B cell (primary cell): ENCODE results near the gene TBC1D22A. TPM values are rescaled to one million over a fixed set of nuclear protein-coding genes. Genes with fewer than 3 reads are reported as not detected.

Experiments used
- ATAC-seq: fragments of 200-7000 bp; cut with Tn5 transposase; one replicate; pipeline ENCODE4 v1.10.0; 2021; ENCODE audit warnings: low read depth, mild to moderate bottlenecking, moderate number of reproducible peaks, moderate library complexity
- CTCF ChIA-PET: fragments of 350-600 bp; sonication (Branson Sonifier 250); formaldehyde crosslinking; loops from one replicate; lab custom pipeline; 2021; ENCODE audit warnings: antibody characterized with exemption, inconsistent platforms; lab: Charles Lee
- POLR2A ChIA-PET: fragments of 350-600 bp; sonication (Branson Sonifier 250); formaldehyde crosslinking; loops from one replicate; lab custom pipeline; 2021; ENCODE audit warnings: antibody characterized with exemption; lab: Charles Lee
- DNase-seq: peaks from one replicate; pipeline ENCODE4 v3.0.0; 2013
- H2AFZ ChIP-seq: 2 replicates; pipeline ENCODE4 v1.6.1; 2012; ENCODE audit warnings: mild to moderate bottlenecking, low read depth, low read length; ENCODE audit not compliant: insufficient read depth, poor library complexity, severe bottlenecking
- H3K27ac ChIP-seq, 2 donors: 1 replicate in 1 of 2; 2 replicates in 1 of 2; pipeline ENCODE4 v1.5.1; 2012 to 2013; ENCODE audit warnings: low read length in 2 of 2, mild to moderate bottlenecking in 2 of 2, moderate library complexity in 1 of 2
- H3K27me3 ChIP-seq, 4 experiments: fragments of 200-600 bp in 1 of 4; sonication (generic) in 1 of 4; replicated peaks in 1 of 4; 1 replicate in 2 of 4; 2 replicates in 2 of 4; pipeline versions ENCODE4 v1.6.1 to v1.7.0; 2013 to 2016; ENCODE audit warnings: low read length in 3 of 4, mild to moderate bottlenecking in 2 of 4, mixed read lengths in 1 of 4, moderate library complexity in 1 of 4; ENCODE audit not compliant: insufficient read depth in 4 of 4, control insufficient read depth in 3 of 4; ENCODE audit errors: control extremely low read depth in 1 of 4
- H3K36me3 ChIP-seq, 2 experiments: replicated peaks in 1 of 2; 1 replicate in 1 of 2; 2 replicates in 1 of 2; pipeline versions ENCODE4 v1.6.1 to v1.7.1; 2013; ENCODE audit warnings: low read length in 1 of 2; ENCODE audit not compliant: insufficient read depth in 2 of 2, control insufficient read depth in 1 of 2; ENCODE audit errors: control extremely low read depth in 1 of 2, extremely low read depth in 1 of 2
- H3K4me1 ChIP-seq, 2 donors: fragments of 200-600 bp in 1 of 2; sonication (generic) in 1 of 2; 1 replicate in 1 of 2; 2 replicates in 1 of 2; pipeline versions ENCODE4 v1.5.1 to v1.6.1; 2013 to 2017; ENCODE audit warnings: low read length in 2 of 2; ENCODE audit not compliant: control insufficient read depth in 2 of 2, insufficient read depth in 2 of 2
- H3K4me2 ChIP-seq: replicated peaks from 2 replicates; pipeline ENCODE3; 2012; ENCODE audit warnings: mild to moderate bottlenecking, low read depth, low read length; ENCODE audit not compliant: poor library complexity, severe bottlenecking
- H3K4me3 ChIP-seq, 5 experiments: fragments of 200-600 bp in 1 of 5; sonication (generic) in 1 of 5; 1 replicate in 3 of 5; 2 replicates in 2 of 5; pipeline versions ENCODE4 v1.5.1 to v1.7.0; 2011 to 2016; ENCODE audit warnings: low read length in 4 of 5, mild to moderate bottlenecking in 4 of 5, low read depth in 2 of 5, control low read depth in 1 of 5, moderate library complexity in 1 of 5; ENCODE audit not compliant: insufficient read depth in 1 of 5; ENCODE audit errors: control extremely low read depth in 1 of 5, extremely low read depth in 1 of 5
- H3K79me2 ChIP-seq: fragments of 200-600 bp; sonication (generic); one replicate; pipeline ENCODE4 v1.6.0; 2016; ENCODE audit warnings: low read length; ENCODE audit not compliant: control insufficient read depth, insufficient read depth
- H3K9ac ChIP-seq: fragments of 200-600 bp; sonication (generic); 2 replicates; pipeline ENCODE4 v1.6.1; 2017; ENCODE audit warnings: mild to moderate bottlenecking, low read length, moderate library complexity
- H3K9me3 ChIP-seq, 3 donors: one replicate each; pipeline versions ENCODE4 v1.6.1 to v1.7.1; 2013; ENCODE audit warnings: low read length in 2 of 3; ENCODE audit not compliant: control insufficient read depth in 2 of 3, insufficient read depth in 1 of 3; ENCODE audit errors: control extremely low read depth in 1 of 3
- H4K20me1 ChIP-seq: 2 replicates; pipeline ENCODE4 v1.6.0; 2012; ENCODE audit warnings: mild to moderate bottlenecking, low read length; ENCODE audit not compliant: insufficient read depth, control insufficient read depth, poor library complexity, severe bottlenecking
- H3K27ac Mint-ChIP-seq: one replicate; pipeline ENCODE4 v1.8.0; 2021; ENCODE audit warnings: mixed read lengths
- H3K27me3 Mint-ChIP-seq: one replicate; pipeline ENCODE4 v1.8.0; 2021; ENCODE audit warnings: mixed read lengths
- H3K4me1 Mint-ChIP-seq: one replicate; pipeline ENCODE4 v1.8.0; 2021; ENCODE audit warnings: mixed read lengths
- H3K4me3 Mint-ChIP-seq: one replicate; pipeline ENCODE4 v1.8.0; 2021; ENCODE audit warnings: mixed read lengths
- H3K9me3 Mint-ChIP-seq: one replicate; pipeline ENCODE4 v1.8.0; 2022; ENCODE audit warnings: mixed read lengths; ENCODE audit not compliant: insufficient read depth
- EZH2 ChIP-seq: IDR thresholded peaks from 2 replicates; pipeline ENCODE4 v1.6.1; 2012; ENCODE audit warnings: borderline replicate concordance, low read depth, mild to moderate bottlenecking, moderate library complexity, low read length; ENCODE audit not compliant: insufficient read depth, poor library complexity, severe bottlenecking
- WGBS: methylation state at CpG from one replicate; pipeline ENCODE4 v1.1.5; 2013; ENCODE audit warnings: missing lambda C conversion rate; ENCODE audit not compliant: insufficient coverage; 5-methylcytosine and 5-hydroxymethylcytosine counted together
- intact Hi-C: fragments of 100-400 bp; cut with micrococcal nuclease; formaldehyde crosslinking; loops from one replicate; pipeline ENCODE4 v1.10.0; 2022
- polyA plus RNA-seq: library from polyadenylated mRNA; depleted of rRNA; stranded (reverse); fragments of >200 nt; gene quantifications from 2 replicates; pipeline ENCODE4 v1.2.3, GENCODE V29; 2012
- total RNA-seq, 2 donors: library from RNA; stranded (reverse); fragments of 120-200 nt in 1 of 2; gene quantifications; 1 replicate in 1 of 2; 2 replicates in 1 of 2; pipeline versions ENCODE4 v1.2.3 to v1.2.4, GENCODE V29; 2013 to 2022
- TF ChIP-seq, protein P1 (sequence below): fragments of 200-600 bp; IDR thresholded peaks from one replicate; pipeline ENCODE4 v1.8.0; 2022; ENCODE audit warnings: antibody characterized with exemption, mild to moderate bottlenecking

TBC1D22A gene
- total and polyA plus RNA-seq, 2 donors (not counting 1 experiment from before 2014, with no cell fraction given), result 73.8 to 128 TPM

- H3K27ac ChIP-seq, result no peak overlapping the region
- H4K20me1 ChIP-seq, result peaks cover 100% of the 10 kb centered on the region
- H3K4me3 ChIP-seq, result no peak overlapping the region
- ATAC-seq (no peak), DNase-seq (no peak)
- no peak overlapping the region for H2AFZ ChIP-seq
- Mint-ChIP-seq H3K9me3 (no peaks in the 10 kb centered on the region), H3K4me3 (no peak overlapping the region), H3K27ac (no peak overlapping the region), H3K27me3 (no peaks in the 10 kb centered on the region), H3K4me1 (peaks cover 20% of the 10 kb centered on the region)
- no peaks in the 10 kb centered on the region for H3K4me1 ChIP-seq
- H3K27me3 ChIP-seq, result no peaks in the 10 kb centered on the region
- WGBS, result 85% methylated on average over 8 of the region's 9 CpGs
- intact Hi-C loops, result no loop called here
- TF ChIP-seq, protein P1, sequence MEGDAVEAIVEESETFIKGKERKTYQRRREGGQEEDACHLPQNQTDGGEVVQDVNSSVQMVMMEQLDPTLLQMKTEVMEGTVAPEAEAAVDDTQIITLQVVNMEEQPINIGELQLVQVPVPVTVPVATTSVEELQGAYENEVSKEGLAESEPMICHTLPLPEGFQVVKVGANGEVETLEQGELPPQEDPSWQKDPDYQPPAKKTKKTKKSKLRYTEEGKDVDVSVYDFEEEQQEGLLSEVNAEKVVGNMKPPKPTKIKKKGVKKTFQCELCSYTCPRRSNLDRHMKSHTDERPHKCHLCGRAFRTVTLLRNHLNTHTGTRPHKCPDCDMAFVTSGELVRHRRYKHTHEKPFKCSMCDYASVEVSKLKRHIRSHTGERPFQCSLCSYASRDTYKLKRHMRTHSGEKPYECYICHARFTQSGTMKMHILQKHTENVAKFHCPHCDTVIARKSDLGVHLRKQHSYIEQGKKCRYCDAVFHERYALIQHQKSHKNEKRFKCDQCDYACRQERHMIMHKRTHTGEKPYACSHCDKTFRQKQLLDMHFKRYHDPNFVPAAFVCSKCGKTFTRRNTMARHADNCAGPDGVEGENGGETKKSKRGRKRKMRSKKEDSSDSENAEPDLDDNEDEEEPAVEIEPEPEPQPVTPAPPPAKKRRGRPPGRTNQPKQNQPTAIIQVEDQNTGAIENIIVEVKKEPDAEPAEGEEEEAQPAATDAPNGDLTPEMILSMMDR, result no peak
- no peak for TF ChIP-seq EZH2
- ChIA-PET CTCF (interaction anchor here (0.9 to 1.3 kb wide), 2 partner anchors 48 to 93 kb away, joined by 3 read pairs; no protein-coding TSS in a partner anchor), POLR2A (no interaction called here)
- no peak overlapping the region for H3K9ac ChIP-seq
- H3K36me3 ChIP-seq, result peaks cover 0 to 68% of the 10 kb centered on the region in 2 experiments
- H3K79me2 ChIP-seq, result peaks cover 100% of the 10 kb centered on the region
- H3K9me3 ChIP-seq, result peaks cover 0 to 3% (median 0%) of the 10 kb centered on the region in 3 donors
- H3K4me2 ChIP-seq, result no peak overlapping the region
Observed at GRCh38 chr22:46851941-46852340, 89.5 kb downstream of the TBC1D22A start.

DNA sequence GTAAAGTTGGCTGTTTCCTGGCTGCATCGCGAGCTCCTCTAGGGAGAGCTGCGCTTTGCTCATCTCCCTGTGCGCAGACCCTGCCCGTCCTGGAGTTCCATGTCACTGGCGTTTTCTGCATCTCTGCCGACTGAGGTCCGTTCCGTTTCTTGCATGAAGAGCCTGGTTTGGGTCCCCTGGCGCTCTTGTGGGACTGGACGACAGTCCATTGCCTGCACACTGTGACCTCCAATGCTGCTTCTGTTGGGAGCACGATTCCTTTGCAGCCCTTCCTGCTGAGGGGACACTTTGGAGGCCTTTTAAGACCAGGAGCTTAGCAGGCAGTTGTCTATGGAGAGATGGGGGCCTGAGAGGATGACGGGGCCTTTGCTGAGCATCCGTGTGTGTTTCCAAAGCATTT lies 90.3 kb downstream of the TBC1D22A start:
- no peaks in the 10 kb centered on the region for H3K9me3 Mint-ChIP-seq

More for the DNA sequence above, 90.3 kb downstream of the TBC1D22A start:
- intact Hi-C loops, result no loop called here
- H4K20me1 ChIP-seq, result peaks cover 100% of the 10 kb centered on the region
- no peak overlapping the region for H3K4me3 Mint-ChIP-seq
- peaks cover 0 to 65% of the 10 kb centered on the region in 2 experiments for H3K36me3 ChIP-seq
- H3K9ac ChIP-seq, result no peak overlapping the region
- no peaks in the 10 kb centered on the region for H3K4me1 ChIP-seq
- H3K27ac Mint-ChIP-seq, result peak overlapping the region; percentile 1
- WGBS, result 97% methylated on average over 12 of the region's 14 CpGs
- DNase-seq (no peak), ATAC-seq (no peak)
- H3K4me2 ChIP-seq, result no peak overlapping the region
- no peak overlapping the region for H3K4me3 ChIP-seq
- no peak overlapping the region for H2AFZ ChIP-seq
- H3K4me1 Mint-ChIP-seq, result peaks cover 21% of the 10 kb centered on the region
- ChIA-PET CTCF (interaction anchor here (0.9 kb wide), 1 partner anchor 94 kb away, joined by 3 read pairs; no protein-coding TSS in a partner anchor), POLR2A (no interaction called here)
- no peak overlapping the region for H3K27ac ChIP-seq
- peaks cover 100% of the 10 kb centered on the region for H3K79me2 ChIP-seq
- TF ChIP-seq, protein P1, result no peak
- TF ChIP-seq EZH2, result no peak
- H3K9me3 ChIP-seq, result peaks cover 0 to 3% (median 0%) of the 10 kb centered on the region in 3 donors
- H3K27me3 ChIP-seq, result no peaks in the 10 kb centered on the region
- no peaks in the 10 kb centered on the region for H3K27me3 Mint-ChIP-seq
